Mesothelial cell of epicardium (in vitro differentiated cells): ENCODE results near the gene CACUL1. TPM values are rescaled to one million over a fixed set of nuclear protein-coding genes. Genes with fewer than 3 reads are reported as not detected.

Experiments used
- DNase-seq, 2 experiments: peaks; one replicate each; pipeline ENCODE4 v3.0.0; 2021; ENCODE audit warnings: low spot score in 2 of 2; ENCODE audit not compliant: unreplicated experiment in 2 of 2
- H3K27ac Mint-ChIP-seq: 2 replicates; pipeline ENCODE4 v1.8.0; 2021; ENCODE audit warnings: mixed read lengths
- H3K27me3 Mint-ChIP-seq: 2 replicates; pipeline ENCODE4 v1.8.0; 2021; ENCODE audit warnings: low read depth, mixed read lengths
- H3K36me3 Mint-ChIP-seq: 2 replicates; pipeline ENCODE4 v1.8.0; 2021; ENCODE audit warnings: mixed read lengths
- H3K4me1 Mint-ChIP-seq: 2 replicates; pipeline ENCODE4 v1.8.0; 2021; ENCODE audit warnings: mixed read lengths
- H3K4me3 Mint-ChIP-seq: 2 replicates; pipeline ENCODE4 v1.8.0; 2021; ENCODE audit warnings: mild to moderate bottlenecking, moderate library complexity, mixed read lengths
- H3K9me3 Mint-ChIP-seq: 2 replicates; pipeline ENCODE4 v1.8.0; 2021; ENCODE audit warnings: mixed read lengths
- CTCF ChIP-seq: fragments of 200-600 bp; sonication (generic); IDR thresholded peaks from one replicate; pipeline ENCODE4 v1.5.0; 2021; ENCODE audit warnings: antibody characterized with exemption; ENCODE audit not compliant: unreplicated experiment
- total RNA-seq: library from RNA; stranded (reverse); gene quantifications from 3 replicates; pipeline ENCODE4 v1.2.1, GENCODE V29; 2021

CACUL1 gene
- 63.7 to 65.0 TPM (median 63.9 TPM) in 3 replicates for total RNA-seq

GRCh38 chr10:118754556-118755423, at the start of gene CACUL1:
CACUL1 (minus strand) TSS chr10:118754970; CDS start chr10:118754762, 208 bp downstream.
- Mint-ChIP-seq H3K9me3 (peaks cover 3% of the 10 kb centered on the region), H3K27me3 (peaks cover 2% of the 10 kb centered on the region), H3K4me1 (peaks cover 25% of the 10 kb centered on the region), H3K4me3 (peak within 1 kb of the TSS; percentile 97), H3K27ac (peak within 1 kb of the TSS; percentile 98), H3K36me3 (peaks cover 3% of the 10 kb centered on the region)
- TF ChIP-seq CTCF, result no peak
- DNase-seq, result peak; percentile 100

GRCh38 chr10:118804262-118804773, 49.5 kb upstream of the CACUL1 start:
- H3K27ac Mint-ChIP-seq, result no peak overlapping the region
- no peaks in the 10 kb centered on the region for H3K9me3 Mint-ChIP-seq
- no peak for DNase-seq
- H3K27me3 Mint-ChIP-seq, result peaks cover 3% of the 10 kb centered on the region
- H3K4me1 Mint-ChIP-seq, result peaks cover 4% of the 10 kb centered on the region
- H3K36me3 Mint-ChIP-seq, result no peaks in the 10 kb centered on the region
- no peak for TF ChIP-seq CTCF
- no peak overlapping the region for H3K4me3 Mint-ChIP-seq

- no peak overlapping the region for H3K27ac Mint-ChIP-seq
- H3K9me3 Mint-ChIP-seq, result no peaks in the 10 kb centered on the region
- H3K36me3 Mint-ChIP-seq, result no peaks in the 10 kb centered on the region
- DNase-seq, result no peak
- H3K27me3 Mint-ChIP-seq, result peaks cover 3% of the 10 kb centered on the region
- H3K4me3 Mint-ChIP-seq, result no peak overlapping the region
- no peak for TF ChIP-seq CTCF
- peaks cover 2% of the 10 kb centered on the region for H3K4me1 Mint-ChIP-seq
Measured at GRCh38 chr10:118802126-118802793, 47.5 kb upstream of the CACUL1 start.

- Mint-ChIP-seq H3K27ac (no peak overlapping the region), H3K4me1 (peaks cover 2% of the 10 kb centered on the region), H3K27me3 (peaks cover 3% of the 10 kb centered on the region), H3K36me3 (peaks cover under 1% of the 10 kb centered on the region), H3K4me3 (no peak overlapping the region), H3K9me3 (peaks cover 10% of the 10 kb centered on the region)
- no peak for DNase-seq
- no peak for TF ChIP-seq CTCF
Measured at GRCh38 chr10:118800920-118801319, 46.1 kb upstream of the CACUL1 start.

GRCh38 chr10:118799777-118800176, 45.0 kb upstream of the CACUL1 start:
- H3K4me3 Mint-ChIP-seq, result no peak overlapping the region
- peaks cover 2% of the 10 kb centered on the region for H3K4me1 Mint-ChIP-seq
- peaks cover 13% of the 10 kb centered on the region for H3K9me3 Mint-ChIP-seq
- no peak for DNase-seq
- H3K27ac Mint-ChIP-seq, result no peak overlapping the region
- peaks cover 2% of the 10 kb centered on the region for H3K36me3 Mint-ChIP-seq
- peaks cover 3% of the 10 kb centered on the region for H3K27me3 Mint-ChIP-seq
- TF ChIP-seq CTCF, result no peak
